CD14-positive monocyte (primary cell): ENCODE results near the gene SMCHD1. TPM values are rescaled to one million over a fixed set of nuclear protein-coding genes. Genes with fewer than 3 reads are reported as not detected.

Experiments used
- DNase-seq, 3 donors: peaks; one replicate each; pipeline ENCODE4 v3.0.0-alpha.2; 2011 to 2022
- H2AFZ ChIP-seq: 2 replicates; pipeline ENCODE4 v1.6.0; 2012; ENCODE audit warnings: mild to moderate bottlenecking, low read depth, low read length, inconsistent platforms; ENCODE audit not compliant: insufficient read depth, poor library complexity, severe bottlenecking
- H3K27ac ChIP-seq, 2 donors: 1 replicate in 1 of 2; 2 replicates in 1 of 2; pipeline ENCODE4 v1.5.1; 2012 to 2013; ENCODE audit warnings: low read length in 2 of 2, control low read depth in 1 of 2, inconsistent platforms in 1 of 2, low read depth in 1 of 2, mild to moderate bottlenecking in 1 of 2
- H3K27me3 ChIP-seq, 2 donors: one replicate each; pipeline versions ENCODE4 v1.6.0 to v1.6.1; 2011 to 2013; ENCODE audit warnings: low read length in 2 of 2; ENCODE audit not compliant: control insufficient read depth in 2 of 2, insufficient read depth in 2 of 2
- H3K36me3 ChIP-seq, 2 donors: replicated peaks in 1 of 2; 1 replicate in 1 of 2; 2 replicates in 1 of 2; pipeline versions ENCODE4 v1.5.1 to v1.6.1; 2012 to 2013; ENCODE audit warnings: low read length in 2 of 2, control low read depth in 1 of 2, inconsistent platforms in 1 of 2, mild to moderate bottlenecking in 1 of 2; ENCODE audit not compliant: insufficient read depth in 2 of 2, control insufficient read depth in 1 of 2
- H3K4me1 ChIP-seq, 2 donors: 1 replicate in 1 of 2; 2 replicates in 1 of 2; pipeline versions ENCODE4 v1.5.1 to v1.6.1; 2012 to 2013; ENCODE audit warnings: low read length in 2 of 2, control low read depth in 1 of 2, inconsistent platforms in 1 of 2, mild to moderate bottlenecking in 1 of 2, moderate library complexity in 1 of 2; ENCODE audit not compliant: insufficient read depth in 2 of 2, control insufficient read depth in 1 of 2
- H3K4me2 ChIP-seq: replicated peaks from 2 replicates; pipeline ENCODE3; 2012; ENCODE audit warnings: low read length, moderate library complexity, mild to moderate bottlenecking; ENCODE audit not compliant: poor library complexity, severe bottlenecking; ENCODE audit errors: extremely low read depth
- H3K4me3 ChIP-seq, 3 experiments: fragments of 200-600 bp in 1 of 3; sonication (generic) in 1 of 3; replicated peaks in 1 of 3; 1 replicate in 2 of 3; 2 replicates in 1 of 3; pipeline ENCODE4 v1.5.1; 2011 to 2013; ENCODE audit warnings: low read length in 3 of 3, mild to moderate bottlenecking in 3 of 3, control low read depth in 2 of 3, low read depth in 2 of 3, inconsistent platforms in 1 of 3, moderate library complexity in 1 of 3
- H3K79me2 ChIP-seq: 2 replicates; pipeline ENCODE4 v1.6.0; 2012; ENCODE audit warnings: mild to moderate bottlenecking, control low read depth, inconsistent platforms, low read length, moderate library complexity; ENCODE audit not compliant: insufficient read depth
- H3K9ac ChIP-seq: 2 replicates; pipeline ENCODE4 v1.6.0; 2017; ENCODE audit warnings: low read length, mild to moderate bottlenecking; ENCODE audit not compliant: insufficient read depth, poor library complexity, severe bottlenecking
- H3K9me3 ChIP-seq, 2 donors: replicated peaks in 1 of 2; 1 replicate in 1 of 2; 2 replicates in 1 of 2; pipeline versions ENCODE4 v1.5.1 to v1.6.1; 2012 to 2013; ENCODE audit warnings: low read length in 2 of 2, control low read depth in 1 of 2; ENCODE audit not compliant: control insufficient read depth in 1 of 2, insufficient read depth in 1 of 2
- H4K20me1 ChIP-seq: 2 replicates; pipeline ENCODE4 v1.6.0; 2012; ENCODE audit warnings: mild to moderate bottlenecking, low read length, control low read depth, moderate library complexity; ENCODE audit not compliant: insufficient read depth
- H3K27ac Mint-ChIP-seq, 7 donors: one replicate each; pipeline ENCODE4 v1.8.0; 2020; ENCODE audit warnings: mild to moderate bottlenecking in 7 of 7, mixed read lengths in 7 of 7, moderate library complexity in 6 of 7, inconsistent platforms in 2 of 7
- H3K27me3 Mint-ChIP-seq, 3 donors: one replicate each; pipeline ENCODE4 v1.8.0; 2021 to 2022; ENCODE audit warnings: low read depth in 3 of 3, mild to moderate bottlenecking in 3 of 3, mixed read lengths in 3 of 3, moderate library complexity in 3 of 3, inconsistent platforms in 1 of 3
- H3K36me3 Mint-ChIP-seq, 2 donors: one replicate each; pipeline ENCODE4 v1.8.0; 2020; ENCODE audit warnings: mixed read lengths in 2 of 2, inconsistent platforms in 1 of 2, mild to moderate bottlenecking in 1 of 2
- H3K4me1 Mint-ChIP-seq: one replicate; pipeline ENCODE4 v1.8.0; 2020; ENCODE audit warnings: mild to moderate bottlenecking, mixed read lengths
- H3K4me3 Mint-ChIP-seq, 2 donors: one replicate each; pipeline ENCODE4 v1.8.0; 2020; ENCODE audit warnings: mild to moderate bottlenecking in 2 of 2, mixed read lengths in 2 of 2, moderate library complexity in 1 of 2
- H3K9me3 Mint-ChIP-seq, 7 donors: one replicate each; pipeline ENCODE4 v1.8.0; 2020 to 2022; ENCODE audit warnings: mixed read lengths in 7 of 7, mild to moderate bottlenecking in 6 of 7, moderate library complexity in 6 of 7, inconsistent platforms in 2 of 7
- WGBS: methylation state at CpG from one replicate; pipeline ENCODE4 v1.1.5; 2013; ENCODE audit warnings: missing lambda C conversion rate; ENCODE audit not compliant: insufficient coverage; 5-methylcytosine and 5-hydroxymethylcytosine counted together
- intact Hi-C, 2 donors: fragments of 100-400 bp; cut with micrococcal nuclease; formaldehyde crosslinking; loops; one replicate each; pipeline versions ENCODE4 v1.15.0 to v1.15.1; 2023
- polyA plus RNA-seq, 3 donors: library from polyadenylated mRNA; depleted of rRNA in 1 of 3; unstranded in 2 of 3; stranded (reverse) in 1 of 3; fragments of 300-500 nt in 2 of 3; fragments of >200 nt in 1 of 3; fragmentation: Illumina TruSeq in 2 of 3; gene quantifications; 1 replicate in 2 of 3; 2 replicates in 1 of 3; pipeline ENCODE4 v1.2.3, GENCODE V29; 2012 to 2021
- TF ChIP-seq, protein P1 (sequence below): fragments of 200-600 bp; IDR thresholded peaks from one replicate; pipeline ENCODE4 v1.8.0; 2022; ENCODE audit warnings: antibody characterized with exemption, mild to moderate bottlenecking

The SMCHD1 gene
- polyA plus RNA-seq, 3 donors, result 12.7 to 45.5 (median 16.8) TPM

DNA sequence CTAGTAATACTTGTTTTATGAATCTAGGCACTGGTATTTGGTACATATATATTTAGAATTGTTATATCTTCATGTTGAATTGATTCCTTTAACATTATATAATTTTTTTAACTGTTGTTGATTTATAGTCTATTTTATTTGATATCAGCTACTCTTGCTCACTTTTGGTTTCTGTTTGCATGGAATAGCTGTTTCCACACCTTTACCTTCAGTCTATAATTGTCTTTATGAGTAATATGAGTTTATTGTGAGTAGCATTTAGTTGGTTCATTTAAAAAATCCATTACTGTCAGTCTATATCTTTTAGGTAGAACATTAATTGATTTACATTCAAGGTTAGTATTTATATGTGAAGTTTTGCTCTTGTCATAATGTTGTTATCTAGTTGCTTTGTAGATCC lies 58.6 kb downstream of the SMCHD1 start:
- no peaks in the 10 kb centered on the region for H3K27me3 Mint-ChIP-seq
- H3K36me3 Mint-ChIP-seq, result peaks cover 81 to 92% of the 10 kb centered on the region in 2 donors
- H3K4me1 ChIP-seq, result no peaks in the 10 kb centered on the region
- no peak overlapping the region for H3K4me2 ChIP-seq
- no peak overlapping the region for H2AFZ ChIP-seq
- H3K9me3 Mint-ChIP-seq, result peaks cover 0 to 5% (median 0%) of the 10 kb centered on the region in 7 donors
- H3K9me3 ChIP-seq, result no peaks in the 10 kb centered on the region
- no peak overlapping the region for H3K4me3 ChIP-seq
- H3K36me3 ChIP-seq, result peaks cover 91 to 99% of the 10 kb centered on the region in 2 donors
- peaks cover 3% of the 10 kb centered on the region for H3K4me1 Mint-ChIP-seq
- no peak for DNase-seq
- TF ChIP-seq, protein P1, sequence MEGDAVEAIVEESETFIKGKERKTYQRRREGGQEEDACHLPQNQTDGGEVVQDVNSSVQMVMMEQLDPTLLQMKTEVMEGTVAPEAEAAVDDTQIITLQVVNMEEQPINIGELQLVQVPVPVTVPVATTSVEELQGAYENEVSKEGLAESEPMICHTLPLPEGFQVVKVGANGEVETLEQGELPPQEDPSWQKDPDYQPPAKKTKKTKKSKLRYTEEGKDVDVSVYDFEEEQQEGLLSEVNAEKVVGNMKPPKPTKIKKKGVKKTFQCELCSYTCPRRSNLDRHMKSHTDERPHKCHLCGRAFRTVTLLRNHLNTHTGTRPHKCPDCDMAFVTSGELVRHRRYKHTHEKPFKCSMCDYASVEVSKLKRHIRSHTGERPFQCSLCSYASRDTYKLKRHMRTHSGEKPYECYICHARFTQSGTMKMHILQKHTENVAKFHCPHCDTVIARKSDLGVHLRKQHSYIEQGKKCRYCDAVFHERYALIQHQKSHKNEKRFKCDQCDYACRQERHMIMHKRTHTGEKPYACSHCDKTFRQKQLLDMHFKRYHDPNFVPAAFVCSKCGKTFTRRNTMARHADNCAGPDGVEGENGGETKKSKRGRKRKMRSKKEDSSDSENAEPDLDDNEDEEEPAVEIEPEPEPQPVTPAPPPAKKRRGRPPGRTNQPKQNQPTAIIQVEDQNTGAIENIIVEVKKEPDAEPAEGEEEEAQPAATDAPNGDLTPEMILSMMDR, result no peak
- H3K9ac ChIP-seq, result no peak overlapping the region
- H3K79me2 ChIP-seq, result peaks cover 87% of the 10 kb centered on the region
- peaks cover 99% of the 10 kb centered on the region for H4K20me1 ChIP-seq
- H3K4me3 Mint-ChIP-seq, result no peak overlapping the region
- intact Hi-C loops, result loop anchor here in 1 of 2 donors (10.0 kb wide), 1 partner anchor 49 kb away; no protein-coding TSS in a partner anchor
- no peaks in the 10 kb centered on the region for H3K27me3 ChIP-seq
- peak overlapping the region in 1 of 7 donors; percentile 74 for H3K27ac Mint-ChIP-seq
- peak overlapping the region in 1 of 2 donors; percentile 25 for H3K27ac ChIP-seq

DNA sequence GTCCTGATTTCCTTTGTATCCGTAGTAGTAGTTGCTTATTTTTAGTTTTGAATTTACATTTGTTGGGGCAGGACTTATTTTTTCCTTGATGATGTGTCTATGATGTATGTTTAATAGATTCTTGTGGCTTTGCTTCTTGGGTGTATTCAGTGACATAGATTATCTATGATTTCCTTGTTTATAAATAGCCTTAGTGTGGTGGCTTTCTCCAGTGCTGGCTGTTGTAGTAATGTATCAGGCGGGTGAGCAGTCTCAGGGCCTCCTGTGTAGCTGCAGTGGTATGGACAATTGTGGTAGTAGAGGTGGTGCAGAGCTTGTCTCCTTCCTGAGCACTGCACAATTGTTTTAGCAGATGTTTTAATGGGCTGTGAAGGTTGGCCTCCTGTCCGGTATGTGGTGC lies 60.5 kb downstream of the SMCHD1 start:
- Mint-ChIP-seq H3K27me3 (no peaks in the 10 kb centered on the region), H3K9me3 (peaks cover 0 to 3% (median 0%) of the 10 kb centered on the region in 7 donors), H3K27ac (peak overlapping the region in 3 of 7 donors; percentile 25 to 73 (median 60)), H3K36me3 (peaks cover 79 to 93% of the 10 kb centered on the region in 2 donors), H3K4me1 (peaks cover 3% of the 10 kb centered on the region), H3K4me3 (no peak overlapping the region)
- intact Hi-C loops, result loop anchor here in 1 of 2 donors (10.0 kb wide), 1 partner anchor 51 kb away; no protein-coding TSS in a partner anchor
- Histone ChIP-seq H3K9me3 (no peaks in the 10 kb centered on the region), H3K27ac (peak overlapping the region in 1 of 2 donors; percentile 20), H3K79me2 (peaks cover 72% of the 10 kb centered on the region), H3K4me1 (no peaks in the 10 kb centered on the region), H2AFZ (no peak overlapping the region), H4K20me1 (peaks cover 99% of the 10 kb centered on the region), H3K4me3 (no peak overlapping the region), H3K36me3 (peaks cover 90 to 99% of the 10 kb centered on the region in 2 donors), H3K27me3 (no peaks in the 10 kb centered on the region), H3K9ac (no peak overlapping the region), H3K4me2 (no peak overlapping the region)
- TF ChIP-seq, protein P1, result no peak
- DNase-seq, result no peak
- 94% methylated on average over 3 of the region's 3 CpGs for WGBS
